Measurements from ENCODE around the gene SLK. TPM values are rescaled to one million over a fixed set of nuclear protein-coding genes. Genes with fewer than 3 reads are reported as not detected.

SLK gene
- 10 to 100 TPM; 25.6 to 38.2 (median 30.3) TPM for polyA plus RNA-seq (ENCODE audit: insufficient read length in 10 of 10)
- long read RNA-seq, donor 1: 0 reads
- long read RNA-seq, donor 2: 0 reads
- long read RNA-seq, donor 3: 0 reads
- long read RNA-seq, donor 4: 0 reads
- long read RNA-seq, donor 5, partial matches to known transcripts: 11 of 11 reads
- long read RNA-seq, donor 5, other reads (novel, unspliced or antisense): 0 of 11 reads
- long read RNA-seq, donor 6, full-length matches to known transcripts: 1 of 9 reads
- long read RNA-seq, donor 6, partial matches to known transcripts: 8 of 9 reads
- long read RNA-seq, donor 6, other reads (novel, unspliced or antisense): 0 of 9 reads
- long read RNA-seq, donor 7, full-length matches to known transcripts: 1 of 7 reads
- long read RNA-seq, donor 7, partial matches to known transcripts: 6 of 7 reads
- long read RNA-seq, donor 7, other reads (novel, unspliced or antisense): 0 of 7 reads
- long read RNA-seq, donor 8, partial matches to known transcripts: 52 of 52 reads
- long read RNA-seq, donor 8, other reads (novel, unspliced or antisense): 0 of 52 reads
- long read RNA-seq, donor 9: 0 reads

DNA sequence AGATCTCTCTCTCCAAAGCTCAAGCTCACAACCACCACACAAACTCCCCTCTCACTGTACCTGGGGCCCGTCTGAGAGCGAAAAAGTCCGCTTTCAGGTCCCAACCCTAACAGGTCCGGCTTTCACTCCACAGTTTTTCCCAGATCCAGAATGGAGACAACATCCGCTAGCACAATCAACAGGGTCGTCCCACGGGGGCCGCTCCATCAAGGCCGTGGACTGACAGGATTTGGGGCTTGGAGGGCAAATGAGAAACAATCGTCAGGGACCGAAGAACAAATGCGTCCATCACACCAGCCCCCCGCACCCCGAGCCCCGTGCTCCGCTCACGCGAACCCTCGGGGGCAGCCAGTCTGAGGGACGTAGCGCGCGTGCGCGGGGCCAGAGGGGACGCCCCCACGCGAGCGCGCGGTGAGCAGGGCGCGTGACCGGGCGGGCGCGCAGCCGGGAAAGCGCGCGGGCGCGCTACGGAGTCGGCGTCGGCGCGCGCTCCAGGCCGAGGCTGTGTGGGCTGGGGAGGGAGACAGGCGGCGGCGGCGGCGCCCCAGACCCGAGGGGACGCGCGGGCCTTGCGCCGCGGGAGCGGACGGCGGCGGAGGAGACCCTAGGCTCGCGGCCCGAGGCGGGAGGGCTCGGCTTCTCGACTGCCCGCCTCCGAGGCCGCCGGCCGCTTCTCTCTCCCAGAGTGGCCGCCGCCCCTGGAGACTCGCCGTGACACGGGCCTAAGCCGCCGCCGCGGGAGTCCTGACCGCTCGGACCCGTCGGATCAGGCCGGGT is at the start of gene SLK:
Gene SLK (plus strand): TSS at position 470 of the 777 bp plus-strand sequence. CDS start 606 bp downstream, outside the sequence.
- DNase-seq: peak; percentile 87 to 94 (median 93)

DNA sequence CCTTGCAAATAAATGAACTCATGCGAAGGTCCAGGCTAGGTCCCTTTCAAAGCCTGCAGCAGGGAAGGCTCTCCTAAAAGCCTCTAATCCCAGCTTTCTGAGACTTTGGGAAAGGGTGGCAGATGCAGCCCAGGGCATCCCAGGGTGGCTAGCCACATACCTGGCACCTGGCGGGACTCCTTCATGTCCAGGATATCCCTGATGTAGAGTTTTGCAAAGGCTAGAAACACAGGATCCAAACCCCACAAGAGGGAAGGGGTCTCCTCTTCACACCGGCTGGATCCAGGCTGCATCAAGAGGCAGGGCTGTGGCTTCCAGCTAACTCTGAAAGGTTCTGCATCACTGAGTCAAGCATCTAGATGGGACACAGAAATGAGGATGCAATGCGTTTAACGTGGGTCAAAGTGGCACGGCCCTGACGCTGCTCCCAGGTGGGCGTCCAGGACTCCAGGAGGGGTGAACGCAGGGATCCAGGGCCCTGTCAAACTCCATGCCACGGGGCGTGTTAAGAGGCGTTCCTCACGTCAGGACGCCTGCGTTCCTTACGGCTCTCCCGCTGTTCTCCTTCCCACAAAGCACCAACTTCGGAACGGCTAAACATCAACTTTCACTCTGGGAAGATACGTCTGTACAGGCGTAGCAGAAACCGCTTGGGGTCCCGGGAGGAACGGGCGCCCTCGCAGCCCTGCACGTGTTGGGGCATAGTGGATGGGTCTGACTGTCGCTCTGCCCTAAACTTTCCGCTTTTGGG is 49.5 kb upstream of the SLK start:
- no peak for DNase-seq

DNA sequence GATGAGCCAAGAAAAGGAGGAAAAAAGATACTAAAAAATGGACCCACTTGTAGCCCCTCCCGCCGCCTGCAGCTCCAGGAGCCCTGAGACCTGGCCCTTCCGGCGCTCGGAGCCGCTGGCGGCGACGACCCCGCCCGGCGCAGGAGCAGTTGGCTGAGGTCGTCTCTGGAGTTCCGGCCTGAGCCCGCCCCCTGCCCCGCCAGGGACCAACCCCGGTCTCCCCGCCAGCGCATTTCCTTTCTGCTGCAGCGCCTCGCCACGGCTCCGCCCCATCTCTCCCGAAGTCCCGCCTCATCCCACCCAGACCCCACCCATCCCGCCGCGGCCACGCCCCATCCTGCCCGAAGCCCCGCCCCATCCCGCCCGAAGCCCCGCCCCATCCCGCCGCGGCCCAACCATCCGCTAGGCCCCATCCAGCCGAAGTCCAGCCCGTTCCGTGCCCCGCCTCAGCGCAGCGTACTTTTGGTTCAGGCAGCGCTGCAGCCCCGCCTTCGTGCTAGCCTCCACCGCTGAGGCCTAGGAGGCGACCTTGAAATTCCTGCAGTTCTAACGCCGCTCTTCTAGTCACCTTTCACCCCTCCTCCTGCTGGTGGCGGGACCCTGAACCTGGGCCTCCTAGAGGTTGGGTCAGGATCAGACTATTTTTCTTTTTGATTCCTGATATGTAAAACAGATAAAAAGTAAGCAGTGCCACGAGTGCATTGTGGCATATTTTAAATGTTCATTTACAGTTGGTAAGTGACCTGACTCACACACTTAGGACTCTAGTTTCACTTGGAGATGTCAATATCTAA is 48.7 kb upstream of the SLK start, which contains the start of gene STN1:
Gene STN1 (minus strand): TSS at position 132 of the 794 bp plus-strand sequence. CDS start 590 bp downstream, outside the sequence.
- DNase-seq: peak; percentile 96 to 98 (median 97)

DNA sequence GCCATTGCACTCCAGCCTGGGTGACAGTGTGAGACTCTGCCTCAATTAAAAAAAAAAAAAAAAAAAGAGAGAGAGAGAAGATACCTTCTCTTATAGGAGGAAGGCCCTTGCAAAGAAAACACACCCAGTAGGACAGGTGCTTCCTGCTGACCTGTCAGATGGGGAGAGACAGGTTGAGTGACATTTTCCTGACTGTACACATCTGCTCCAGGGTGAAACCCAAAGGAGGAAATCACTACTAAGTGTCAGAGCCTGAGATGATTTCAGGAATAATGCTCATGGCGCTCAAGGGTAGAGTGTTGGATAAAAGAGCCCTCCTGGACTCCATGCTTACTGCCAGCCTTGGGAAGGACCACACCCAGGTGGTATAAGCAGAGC is 47.3 kb upstream of the SLK start:
- DNase-seq: no peak

GRCh38 chr10:103921248-103921647 is 45.7 kb upstream of the SLK start:
- DNase-seq: no peak

GRCh38 chr10:103921750-103922195 is 45.2 kb upstream of the SLK start:
- DNase-seq: peak in 1 of 3 donors; percentile 12

DNA sequence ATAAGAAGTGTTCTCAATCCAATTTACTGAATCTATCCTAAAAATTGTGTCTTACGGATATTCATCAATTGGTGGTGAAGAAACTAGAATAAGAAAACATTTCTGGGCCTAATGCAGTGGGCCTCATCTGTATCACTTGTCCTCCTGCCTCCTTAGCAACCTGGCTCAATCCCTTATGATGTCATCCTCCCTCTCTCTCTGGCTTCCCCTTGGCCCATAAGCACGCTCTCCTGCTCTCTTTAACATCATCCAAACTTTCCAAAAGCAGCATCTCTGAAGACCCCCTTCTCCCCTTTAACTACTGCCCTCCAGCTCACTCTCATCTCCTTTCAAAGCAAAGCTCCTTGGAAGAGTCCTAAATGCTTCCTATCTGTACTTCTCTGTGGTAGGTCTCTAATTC is 44.3 kb upstream of the SLK start:
- DNase-seq: no peak

- DNase-seq: no peak
These were observed 43.4 kb upstream of the SLK start for GRCh38 chr10:103923502-103923901.

DNA sequence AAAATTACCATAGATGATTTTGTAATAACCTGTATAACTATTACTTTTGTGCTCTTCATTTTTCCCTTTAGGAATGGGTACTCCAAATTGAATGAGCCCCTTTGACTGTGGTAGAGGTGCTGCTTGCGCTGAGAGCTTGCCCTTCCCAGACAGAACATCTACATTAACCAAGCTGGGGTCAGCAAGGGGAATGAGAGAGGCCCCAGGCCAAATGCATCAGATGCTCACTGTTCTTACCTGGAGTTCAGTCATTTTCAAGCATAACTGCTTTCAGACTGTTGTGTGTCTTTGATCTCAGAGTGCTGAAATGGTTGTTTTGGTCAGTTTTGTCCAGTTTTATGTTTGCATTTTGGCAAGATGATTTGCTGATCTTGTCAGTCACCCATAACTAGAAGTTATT is 41.3 kb upstream of the SLK start:
- no peak for DNase-seq

GRCh38 chr10:103926722-103927319 is 40.1 kb upstream of the SLK start:
- DNase-seq: no peak

DNA sequence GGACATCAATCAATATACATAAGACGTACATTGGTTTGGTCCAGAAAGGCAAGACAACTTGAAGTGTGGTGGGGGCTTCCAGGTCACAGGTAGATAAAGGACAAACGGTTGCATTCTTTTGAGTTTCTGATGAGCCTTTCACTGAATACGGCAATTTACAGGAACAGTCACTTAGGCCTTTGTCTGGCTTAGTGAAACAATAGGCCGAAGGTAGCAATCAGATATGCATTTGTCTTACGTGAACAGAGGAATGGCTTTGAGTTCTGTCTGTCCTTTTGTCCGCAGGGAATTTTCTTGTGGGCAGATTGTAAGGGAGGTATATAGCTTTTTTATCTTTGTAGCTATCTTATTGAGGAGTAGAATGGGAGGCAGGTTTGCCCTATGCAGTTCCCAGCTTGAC is 38.2 kb upstream of the SLK start:
- DNase-seq: no peak

DNA sequence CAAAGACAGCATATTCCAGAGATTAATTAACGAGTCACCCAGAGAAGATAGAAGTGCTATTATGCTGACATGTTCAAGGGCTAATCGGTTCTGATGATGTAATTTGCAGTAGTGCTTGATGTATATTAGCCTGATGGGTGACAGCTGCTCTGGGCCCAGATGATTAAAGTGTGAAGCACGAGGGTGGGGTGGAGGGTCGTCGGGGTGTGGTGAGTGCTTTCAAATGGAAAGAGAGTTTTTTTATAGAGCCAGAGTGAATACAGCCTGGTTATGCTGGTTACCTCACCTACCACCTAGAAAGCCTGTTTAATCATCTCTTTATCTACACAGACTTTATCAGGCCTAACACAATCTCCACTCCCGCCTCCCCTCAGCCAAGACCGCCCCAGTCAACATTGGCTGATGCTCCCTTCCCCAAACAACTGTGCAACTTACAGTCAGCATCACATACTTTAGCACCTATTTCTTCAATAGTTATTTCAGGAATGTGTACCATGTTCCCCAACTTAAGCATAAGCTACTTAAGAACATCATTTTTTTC is 37.5 kb upstream of the SLK start:
- no peak for DNase-seq

DNA sequence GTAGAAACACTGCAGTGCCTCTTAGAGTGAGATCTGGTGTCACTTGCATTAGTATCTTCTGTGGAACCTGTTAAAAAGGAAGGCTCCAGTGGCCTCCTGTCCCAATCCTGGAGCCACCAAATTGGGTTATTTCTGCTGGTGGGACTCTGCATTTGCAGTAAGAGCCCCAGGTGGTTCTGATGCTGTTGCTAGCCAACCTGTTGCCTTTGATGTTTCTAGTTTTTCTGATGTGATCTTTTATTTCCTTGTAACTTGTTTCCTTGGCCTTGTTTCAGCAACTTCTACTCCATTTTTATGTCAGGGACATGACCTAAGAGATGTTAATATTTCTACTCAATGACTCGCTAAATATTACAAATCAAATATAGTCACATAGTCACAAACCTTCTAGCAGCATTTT is 36.5 kb upstream of the SLK start:
- no peak for DNase-seq

GRCh38 chr10:103930881-103931280 is 36.1 kb upstream of the SLK start:
- no peak for DNase-seq

- DNase-seq: no peak
These were observed 35.3 kb upstream of the SLK start for GRCh38 chr10:103931603-103932002.

DNA sequence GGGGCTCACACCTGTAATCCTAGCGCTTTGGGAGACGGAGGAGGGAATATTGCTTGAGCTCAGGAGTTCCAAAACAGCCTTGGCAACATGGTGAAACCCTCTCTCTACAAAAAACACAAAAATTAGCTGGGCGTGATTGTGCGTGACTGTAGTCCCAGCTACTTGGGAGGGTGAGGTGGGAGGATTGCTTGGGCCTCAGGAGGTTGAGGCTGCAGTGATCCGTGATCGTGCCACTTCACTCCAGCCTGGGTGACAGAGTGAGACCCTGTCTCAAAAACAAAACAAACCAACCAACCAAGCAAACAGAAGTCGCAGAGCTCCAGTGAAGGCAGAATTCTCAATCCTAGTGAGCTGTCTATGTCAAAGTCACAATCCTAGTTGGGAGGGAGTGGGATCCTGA is 34.7 kb upstream of the SLK start:
- DNase-seq: no peak

GRCh38 chr10:103932971-103933370 is 34.0 kb upstream of the SLK start:
- no peak for DNase-seq

GRCh38 chr10:103933557-103934121 is 33.3 kb upstream of the SLK start:
- DNase-seq: no peak

- DNase-seq: no peak
These were observed 32.6 kb upstream of the SLK start for GRCh38 chr10:103934308-103934707.

DNA sequence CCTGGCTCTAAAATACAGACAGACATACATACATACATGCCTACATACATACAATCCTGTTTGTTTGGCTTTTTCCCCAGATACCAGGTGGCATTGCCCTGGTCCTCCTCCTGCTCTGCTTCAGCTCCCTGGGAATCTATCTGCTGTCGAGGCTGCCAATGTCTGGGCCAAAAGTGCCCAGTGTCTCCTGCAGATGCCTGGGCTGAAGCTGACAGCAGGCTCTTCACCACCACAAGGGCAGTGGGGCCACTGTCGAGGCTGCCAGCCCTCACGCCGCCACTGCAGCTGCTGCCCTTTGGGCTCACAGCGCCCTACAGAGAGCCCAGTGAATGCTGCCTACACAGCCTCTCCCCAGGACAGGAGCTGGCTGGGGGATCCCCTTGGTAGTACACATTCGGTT is 30.9 kb upstream of the SLK start:
- no peak for DNase-seq

All from muscle of back (tissue), 13 donors.